Epithelial cell of proximal tubule (primary cell): ENCODE data around the gene CNGB1. TPM values are rescaled to one million over a fixed set of nuclear protein-coding genes. Genes with fewer than 3 reads are reported as not detected.

Experiments
- DNase-seq: peaks from one replicate; pipeline ENCODE4 v3.0.0-alpha.2; 2011; ENCODE audit warnings: low read depth
- H3K4me3 ChIP-seq: 2 replicates; pipeline ENCODE4 v1.5.1; 2011; ENCODE audit warnings: low read depth, mild to moderate bottlenecking, low read length
- total RNA-seq: library from RNA; depleted of rRNA; stranded (reverse); fragments of >200 nt; gene quantifications from 2 replicates; pipeline ENCODE4 v1.2.3, GENCODE V29; 2015
- TF ChIP-seq, protein P1 (sequence below): conservative IDR thresholded peaks from 2 replicates; pipeline ENCODE4 v1.5.1; 2012; ENCODE audit warnings: low read depth, mild to moderate bottlenecking, low read length

The CNGB1 gene
- total RNA-seq, 1 donor from 2014 or later: 1.4 TPM

DNA sequence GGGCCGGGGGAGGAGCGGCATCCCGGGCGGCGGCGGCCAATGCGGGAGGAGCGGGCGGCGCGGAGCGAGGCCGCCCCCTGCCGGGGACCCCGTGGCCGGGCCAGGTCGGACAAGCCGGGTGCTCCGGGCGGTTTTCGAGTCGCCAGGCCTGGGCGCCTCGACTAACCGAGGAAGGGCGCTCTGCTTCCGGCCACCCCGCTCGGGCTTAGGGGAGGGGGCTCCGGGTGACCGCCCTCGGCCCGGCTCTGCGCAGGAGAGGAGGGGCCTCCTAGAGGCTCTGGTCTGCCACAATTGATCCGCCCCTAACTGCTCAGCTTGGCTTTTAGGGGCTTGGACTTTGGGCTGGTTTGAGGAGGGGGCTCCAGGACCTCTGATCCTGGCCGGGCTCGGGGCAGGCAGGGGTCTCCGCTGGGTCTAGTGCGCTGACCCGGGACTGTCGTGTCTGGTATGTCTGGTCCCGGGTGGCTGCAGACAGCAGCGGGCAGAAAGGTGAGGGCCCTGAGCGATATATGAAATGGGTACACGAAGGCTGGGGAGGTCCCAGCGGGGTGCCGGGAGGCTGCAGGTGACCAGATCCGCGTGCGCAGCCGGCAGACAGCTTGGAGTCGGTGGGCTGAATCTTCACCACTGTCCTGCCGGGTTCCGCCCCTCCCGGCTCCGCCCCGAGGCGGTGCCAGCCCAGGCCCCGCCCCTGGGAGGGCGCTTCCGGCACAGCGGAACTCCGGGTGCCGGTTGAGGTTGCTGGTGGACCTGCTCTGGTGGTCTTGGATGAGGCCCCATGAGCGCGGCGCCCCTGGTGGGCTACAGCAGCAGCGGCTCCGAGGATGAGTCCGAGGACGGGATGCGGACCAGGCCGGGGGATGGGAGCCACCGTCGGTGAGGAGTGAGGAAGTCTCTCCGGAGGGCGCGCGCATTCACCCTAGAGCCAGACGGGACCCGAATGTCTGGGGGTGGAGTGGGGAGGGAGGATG is 30.1 kb upstream of the CNGB1 start, which contains the start of gene USB1:
USB1 (plus strand) TSS at position 702 of the 971 bp plus-strand sequence; CDS start at position 779, 77 bp downstream.
- peak within 1 kb of the TSS; percentile 96 for H3K4me3 ChIP-seq
- DNase-seq: no peak
- TF ChIP-seq, protein P1, sequence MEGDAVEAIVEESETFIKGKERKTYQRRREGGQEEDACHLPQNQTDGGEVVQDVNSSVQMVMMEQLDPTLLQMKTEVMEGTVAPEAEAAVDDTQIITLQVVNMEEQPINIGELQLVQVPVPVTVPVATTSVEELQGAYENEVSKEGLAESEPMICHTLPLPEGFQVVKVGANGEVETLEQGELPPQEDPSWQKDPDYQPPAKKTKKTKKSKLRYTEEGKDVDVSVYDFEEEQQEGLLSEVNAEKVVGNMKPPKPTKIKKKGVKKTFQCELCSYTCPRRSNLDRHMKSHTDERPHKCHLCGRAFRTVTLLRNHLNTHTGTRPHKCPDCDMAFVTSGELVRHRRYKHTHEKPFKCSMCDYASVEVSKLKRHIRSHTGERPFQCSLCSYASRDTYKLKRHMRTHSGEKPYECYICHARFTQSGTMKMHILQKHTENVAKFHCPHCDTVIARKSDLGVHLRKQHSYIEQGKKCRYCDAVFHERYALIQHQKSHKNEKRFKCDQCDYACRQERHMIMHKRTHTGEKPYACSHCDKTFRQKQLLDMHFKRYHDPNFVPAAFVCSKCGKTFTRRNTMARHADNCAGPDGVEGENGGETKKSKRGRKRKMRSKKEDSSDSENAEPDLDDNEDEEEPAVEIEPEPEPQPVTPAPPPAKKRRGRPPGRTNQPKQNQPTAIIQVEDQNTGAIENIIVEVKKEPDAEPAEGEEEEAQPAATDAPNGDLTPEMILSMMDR: peak; percentile 55

DNA sequence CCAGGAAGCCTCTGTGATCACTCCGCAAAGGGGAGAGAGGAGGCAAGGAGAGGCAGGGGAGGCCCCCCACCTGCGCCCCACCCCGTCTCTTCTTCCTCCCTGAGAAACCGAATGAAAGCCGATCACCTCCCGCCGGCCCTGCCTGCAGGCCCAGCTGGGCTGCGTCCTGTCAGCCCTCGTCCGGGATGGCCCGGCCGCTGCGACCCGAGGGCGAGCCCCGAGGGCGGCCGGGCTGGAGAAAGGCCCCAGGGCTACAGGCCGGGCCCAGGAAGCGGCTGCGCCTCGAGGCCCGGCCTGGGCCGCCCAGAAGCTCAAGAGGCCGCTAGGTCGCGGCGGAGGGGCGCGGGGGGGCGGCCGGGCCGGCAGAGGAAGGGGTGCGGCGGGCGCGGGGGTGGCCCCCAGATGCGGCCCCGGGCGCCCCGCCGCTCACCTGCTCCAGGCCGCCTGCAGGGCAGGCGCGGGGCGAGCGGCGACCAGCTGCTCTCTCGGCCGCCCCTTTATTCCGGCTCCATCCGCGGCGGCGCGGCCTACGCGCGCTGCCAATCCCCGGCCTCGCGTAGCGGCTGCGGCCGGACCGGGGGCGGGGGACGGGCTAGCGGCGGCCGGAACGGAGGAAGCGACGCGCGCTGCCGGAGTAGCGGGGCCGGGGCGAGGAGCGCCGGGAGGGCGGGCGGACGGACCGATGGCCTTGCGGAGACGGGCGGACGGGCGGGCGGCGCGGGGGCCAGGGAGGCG is 29.2 kb upstream of the CNGB1 start, which contains the start of gene ZNF319:
ZNF319 (minus strand) TSS at position 702 of the 735 bp plus-strand sequence. CDS start 2,407 bp downstream, outside the sequence.
- TF ChIP-seq, protein P1: no peak
- H3K4me3 ChIP-seq: peak within 1 kb of the TSS; percentile 96
- DNase-seq: no peak

DNA sequence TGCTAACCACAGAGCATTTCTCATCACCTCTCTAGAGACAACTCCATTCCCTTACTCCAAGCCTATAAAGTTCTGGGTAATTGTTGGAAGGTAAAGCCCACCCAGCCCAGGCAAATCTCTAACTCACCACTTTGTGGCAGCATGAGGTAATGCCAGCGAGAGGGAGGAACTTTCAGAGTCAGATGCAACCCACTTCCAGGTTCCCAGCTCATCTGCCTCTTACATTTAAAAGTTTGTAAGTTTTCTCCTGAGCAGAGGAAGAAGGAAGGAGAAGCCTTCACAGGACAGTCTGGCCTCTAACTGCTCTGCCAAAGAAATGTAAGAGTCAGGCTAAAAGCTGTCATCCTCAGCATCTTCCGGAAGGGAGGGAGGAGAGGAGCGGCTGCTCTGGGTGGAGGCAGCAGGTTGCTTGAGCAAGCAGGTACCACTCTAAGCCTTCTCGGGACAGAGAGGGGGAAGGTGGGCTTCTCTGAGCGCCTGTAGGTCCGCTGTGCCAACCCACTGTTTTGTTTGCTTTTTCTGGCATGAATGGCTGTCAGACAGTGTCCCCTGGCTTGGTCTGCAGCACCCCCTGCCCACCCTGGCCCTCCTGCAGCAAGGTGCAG is 28.5 kb upstream of the CNGB1 start:
- H3K4me3 ChIP-seq: peak overlapping the region; percentile 72
- DNase-seq: no peak
- TF ChIP-seq, protein P1: no peak

DNA sequence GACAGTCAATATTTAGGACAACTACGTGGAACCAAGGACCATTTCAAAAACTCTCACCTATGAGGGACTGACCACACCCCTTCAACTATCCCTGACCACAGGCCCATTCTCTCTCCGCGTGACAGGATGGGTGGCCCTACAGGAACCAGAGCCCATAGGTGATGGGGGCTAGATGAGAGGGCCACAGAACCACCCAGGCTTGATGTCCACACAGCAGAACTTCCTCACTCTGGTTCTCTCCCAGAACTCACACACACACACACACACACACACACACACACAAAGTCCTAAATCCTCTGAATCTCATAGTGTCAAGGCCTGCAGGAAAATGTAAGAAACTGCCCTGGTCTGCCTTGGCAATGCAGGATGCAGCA is 28.1 kb upstream of the CNGB1 start:
- DNase-seq: no peak
- TF ChIP-seq, protein P1: no peak
- peak overlapping the region; percentile 72 for H3K4me3 ChIP-seq

DNA sequence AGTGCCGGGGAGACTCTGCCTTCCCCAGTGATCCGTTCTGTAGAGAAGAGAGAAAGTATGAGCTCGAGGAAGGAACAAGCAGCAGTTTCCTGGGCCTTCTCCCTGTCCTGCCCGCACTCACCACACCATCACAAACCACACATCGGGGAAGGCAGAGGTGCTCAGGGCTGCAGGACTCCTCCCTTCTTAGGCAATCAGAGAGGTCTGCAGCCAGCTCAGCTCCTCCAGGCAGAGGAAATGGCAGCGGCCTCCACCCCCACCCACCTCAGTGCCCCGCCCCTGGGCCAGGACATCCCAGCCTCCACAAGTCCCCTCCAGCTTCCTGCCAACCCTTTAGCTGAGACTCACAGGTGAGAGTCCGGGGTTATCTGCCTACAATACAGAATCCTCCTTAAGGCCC is 27.6 kb upstream of the CNGB1 start:
- TF ChIP-seq, protein P1: no peak
- H3K4me3 ChIP-seq: no peak overlapping the region
- no peak for DNase-seq

DNA sequence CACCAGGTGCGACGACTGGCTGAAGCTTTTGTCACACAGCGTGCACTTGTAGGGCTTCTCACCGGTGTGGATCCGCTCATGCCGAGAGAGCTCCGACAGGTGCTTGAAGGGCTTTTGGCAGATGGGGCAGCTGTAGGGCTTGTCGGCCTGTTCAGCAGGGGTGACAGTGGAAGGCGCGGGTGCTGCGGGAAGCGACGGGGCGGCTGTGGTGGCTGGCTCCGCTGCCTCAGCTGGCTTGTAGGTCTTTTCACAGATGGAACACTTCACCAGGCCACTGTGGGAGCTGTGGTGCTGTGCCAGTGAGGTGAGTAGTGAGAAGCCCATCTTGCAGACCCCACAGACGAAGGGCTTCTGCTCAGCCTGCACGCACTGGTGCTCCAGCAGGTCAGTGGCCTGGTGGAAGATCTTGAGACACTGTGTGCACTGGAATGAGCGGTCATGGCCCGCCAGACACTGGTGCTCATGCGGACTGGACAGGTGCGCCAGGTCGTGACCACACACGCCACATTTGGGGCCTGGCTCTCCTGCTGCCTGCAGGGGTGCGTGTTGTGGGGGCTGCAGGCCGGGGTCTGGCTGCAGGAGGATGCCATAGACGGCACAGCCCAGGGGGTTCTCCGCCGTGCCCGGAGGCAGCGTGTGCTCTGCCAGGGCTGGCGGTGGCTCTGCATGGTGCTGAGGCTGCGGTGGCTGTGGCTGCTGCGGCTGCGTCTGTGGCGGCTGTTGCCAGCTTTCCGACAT is 26.8 kb upstream of the CNGB1 start:
- H3K4me3 ChIP-seq: no peak overlapping the region
- TF ChIP-seq, protein P1: no peak
- no peak for DNase-seq
